Retinal pigment epithelial cell (primary cell): ENCODE measurements around the gene TNIK.
"Not testable (repeated sequence)": the region's sequence is repeated elsewhere in the genome, so short reads cannot be mapped to it uniquely, and the experiment has no call there.

ENCODE experiments used
- DNase-seq: peaks from one replicate; pipeline ENCODE4 v3.0.0-alpha.2; 2010; ENCODE audit warnings: low read depth
- H3K4me3 ChIP-seq: 2 replicates; pipeline ENCODE4 v1.5.1; 2011; ENCODE audit warnings: mild to moderate bottlenecking, low read length, control low read depth, moderate library complexity
- TF ChIP-seq, protein P1 (sequence below): conservative IDR thresholded peaks from 2 replicates; pipeline ENCODE4 v1.5.1; 2011; ENCODE audit warnings: low read depth, low read length, control low read depth, inconsistent platforms

Gene TNIK

DNA sequence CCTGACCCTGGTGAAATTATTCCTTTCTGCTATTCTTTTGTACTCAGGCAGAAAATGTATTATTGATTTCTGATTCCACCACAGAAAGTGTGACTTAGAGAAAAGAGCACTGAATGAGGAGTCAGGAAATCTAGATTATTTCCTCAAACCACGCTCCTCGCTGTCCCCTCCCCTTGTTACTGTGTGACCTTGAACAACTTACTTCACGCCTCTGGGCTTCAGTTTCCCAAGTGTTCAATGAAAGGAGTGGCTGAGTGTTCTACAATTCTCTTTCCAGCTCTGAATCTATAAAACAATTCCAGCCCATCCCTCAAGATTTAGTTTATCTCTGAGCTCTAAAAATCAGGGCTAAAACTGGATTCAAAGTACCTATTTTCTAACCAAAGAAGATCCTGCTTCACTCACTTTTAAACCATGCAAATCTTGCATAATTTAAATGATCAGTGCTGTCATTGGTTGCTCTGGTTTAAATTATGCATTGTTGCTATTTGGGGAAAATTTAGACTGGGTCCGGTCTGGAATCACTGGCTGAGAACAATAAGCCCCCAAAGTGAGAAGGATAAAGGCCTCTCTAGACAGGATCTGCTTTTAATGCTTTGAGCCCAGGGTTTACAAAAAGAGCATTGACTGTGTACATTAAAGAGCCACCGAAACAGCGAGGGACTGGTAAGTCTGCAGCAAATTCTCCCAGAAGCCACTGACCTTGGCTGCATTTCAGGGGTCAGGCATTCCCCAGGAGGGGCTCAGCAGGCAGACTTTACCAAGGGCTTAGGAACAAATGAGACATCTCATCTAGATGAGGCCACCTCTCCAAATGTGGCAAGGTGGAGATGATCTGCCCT lies 3.2 kb downstream of the TNIK start:
- TF ChIP-seq, protein P1, sequence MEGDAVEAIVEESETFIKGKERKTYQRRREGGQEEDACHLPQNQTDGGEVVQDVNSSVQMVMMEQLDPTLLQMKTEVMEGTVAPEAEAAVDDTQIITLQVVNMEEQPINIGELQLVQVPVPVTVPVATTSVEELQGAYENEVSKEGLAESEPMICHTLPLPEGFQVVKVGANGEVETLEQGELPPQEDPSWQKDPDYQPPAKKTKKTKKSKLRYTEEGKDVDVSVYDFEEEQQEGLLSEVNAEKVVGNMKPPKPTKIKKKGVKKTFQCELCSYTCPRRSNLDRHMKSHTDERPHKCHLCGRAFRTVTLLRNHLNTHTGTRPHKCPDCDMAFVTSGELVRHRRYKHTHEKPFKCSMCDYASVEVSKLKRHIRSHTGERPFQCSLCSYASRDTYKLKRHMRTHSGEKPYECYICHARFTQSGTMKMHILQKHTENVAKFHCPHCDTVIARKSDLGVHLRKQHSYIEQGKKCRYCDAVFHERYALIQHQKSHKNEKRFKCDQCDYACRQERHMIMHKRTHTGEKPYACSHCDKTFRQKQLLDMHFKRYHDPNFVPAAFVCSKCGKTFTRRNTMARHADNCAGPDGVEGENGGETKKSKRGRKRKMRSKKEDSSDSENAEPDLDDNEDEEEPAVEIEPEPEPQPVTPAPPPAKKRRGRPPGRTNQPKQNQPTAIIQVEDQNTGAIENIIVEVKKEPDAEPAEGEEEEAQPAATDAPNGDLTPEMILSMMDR: no peak
- DNase-seq: no peak
- H3K4me3 ChIP-seq: peak overlapping the region; percentile 96

- TF ChIP-seq, protein P1: no peak
- H3K4me3 ChIP-seq: no peak overlapping the region
- no peak for DNase-seq
Observed at GRCh38 chr3:171455603-171456550, 4.3 kb downstream of the TNIK start.

DNA sequence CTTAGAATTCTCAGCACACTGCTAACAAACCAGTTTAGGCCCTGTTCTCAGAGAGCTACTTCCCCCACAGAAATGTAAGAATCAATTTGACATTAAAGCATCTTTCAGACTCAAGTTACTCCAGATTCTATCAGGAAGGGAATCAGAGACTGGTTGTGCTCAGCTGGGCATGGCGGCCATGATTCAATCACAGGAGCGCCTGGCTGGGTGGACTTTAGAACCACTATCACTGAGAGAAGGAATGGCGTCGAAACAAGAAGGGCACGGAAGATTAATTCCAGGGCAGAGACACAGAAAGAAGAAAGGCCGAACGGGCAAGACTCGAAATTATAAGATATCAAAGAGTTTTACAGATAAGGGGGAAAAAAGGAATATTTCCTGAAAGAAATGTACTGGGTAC lies 6.2 kb downstream of the TNIK start:
- DNase-seq: no peak
- no peak overlapping the region for H3K4me3 ChIP-seq
- TF ChIP-seq, protein P1: no peak

GRCh38 chr3:171453180-171453886 lies 6.9 kb downstream of the TNIK start:
- TF ChIP-seq, protein P1: peak; percentile 60
- DNase-seq: no peak
- H3K4me3 ChIP-seq: no peak overlapping the region

- no peak for DNase-seq
- TF ChIP-seq, protein P1: no peak
Observed at GRCh38 chr3:171452328-171452727, 7.9 kb downstream of the TNIK start.

GRCh38 chr3:171451915-171452314 lies 8.3 kb downstream of the TNIK start:
- H3K4me3 ChIP-seq: no peak overlapping the region
- TF ChIP-seq, protein P1: no peak
- no peak for DNase-seq

More at GRCh38 chr3:171452328-171452727, 7.9 kb downstream of the TNIK start:
- H3K4me3 ChIP-seq: no peak overlapping the region

DNA sequence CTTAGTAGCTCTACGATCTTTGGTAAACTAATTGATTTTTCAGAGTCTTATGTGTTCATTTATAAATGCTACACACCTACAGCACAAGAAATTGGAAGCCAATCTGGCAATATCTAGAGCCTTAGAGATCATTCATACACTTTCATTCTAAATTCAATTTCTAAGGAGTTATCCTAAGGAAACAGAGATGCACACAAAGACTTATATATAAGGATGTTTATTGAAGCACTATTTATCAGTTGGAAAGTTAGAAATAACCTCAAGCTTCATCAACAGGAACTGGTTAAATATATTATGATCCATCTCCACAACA lies 12.7 kb downstream of the TNIK start:
- DNase-seq, H3K4me3 ChIP-seq: not testable (repeated sequence)
